Pericardium fibroblast (primary cell): Measurements from ENCODE around the gene ERH. TPM values are rescaled to one million over a fixed set of nuclear protein-coding genes. Genes with fewer than 3 reads are reported as not detected.

Source experiments
- total RNA-seq: library from RNA; depleted of rRNA; stranded (reverse); fragments of >200 nt; gene quantifications from 2 replicates; pipeline ENCODE4 v1.2.3, GENCODE V29; 2015

Gene ERH
- 92.1 and 94.9 TPM in 2 replicates for total RNA-seq

GRCh38 chr14:69398053-69398817 is at the start of gene ERH, which contains the start of gene SLC39A9:
Gene ERH, minus strand, starts transcription at chr14:69398299. Its CDS starts 66 bp downstream, at chr14:69398233.
Gene SLC39A9, plus strand, starts transcription at chr14:69398692. Its CDS starts 678 bp downstream, at chr14:69399370.

Other genes starting within 250 kb of the ERH start
- 11.4 and 19.0 TPM in 2 replicates for gene DCAF5, start 245.2 kb downstream of the ERH start, total RNA-seq
- 12.7 and 12.9 TPM in 2 replicates for gene EXD2, start 206.8 kb downstream of the ERH start, total RNA-seq
- gene GALNT16, start 138.1 kb downstream of the ERH start, total RNA-seq = 1.1 and 3.7 TPM in 2 replicates
- 63.8 and 67.2 TPM in 2 replicates for gene SLC39A9, start 393 bp upstream of the ERH start, total RNA-seq
- under 0.01 TPM in 1 of 2 replicates, not detected in the other for gene PLEKHD1, start 86.4 kb upstream of the ERH start, total RNA-seq
- gene CCDC177, start 176.6 kb upstream of the ERH start, total RNA-seq = 0.12 TPM in 1 of 2 replicates, not detected in the other
- 11.1 and 13.7 TPM in 2 replicates for gene SUSD6, start 213.3 kb upstream of the ERH start, total RNA-seq